Endothelial cell of umbilical vein (primary cell): ENCODE measurements around the gene OR51L1.

ENCODE experiments used
- CTCF ChIP-seq, 2 donors: IDR thresholded peaks; 1 replicate in 1 of 2; 2 replicates in 1 of 2; pipeline ENCODE4 v1.5.1; 2011; ENCODE audit warnings: low read length in 2 of 2, mild to moderate bottlenecking in 2 of 2, moderate library complexity in 2 of 2, control low read depth in 1 of 2, inconsistent platforms in 1 of 2, low read depth in 1 of 2; ENCODE audit not compliant: insufficient read depth in 1 of 2; ENCODE audit errors: extremely low read depth in 1 of 2
- MAX ChIP-seq: IDR thresholded peaks from 2 replicates; pipeline ENCODE4 v1.6.1; 2011; ENCODE audit not compliant: insufficient read depth, insufficient read length
- POLR2AphosphoS5 ChIP-seq: IDR thresholded peaks from 2 replicates; pipeline ENCODE4 v1.6.1; 2012; ENCODE audit warnings: low read depth, mild to moderate bottlenecking, control low read depth, low read length, moderate library complexity; ENCODE audit not compliant: insufficient read depth

- TF ChIP-seq CTCF (IDR thresholded peaks at IDR 0.05; ENCODE audit: extremely low read depth in 1 of 2, insufficient read depth in 1 of 2, low read depth in 1 of 2, low read length in 2 of 2) (no peak), POLR2AphosphoS5 (no peak), MAX (no peak)
Measured at GRCh38 chr11:5013012-5013411, 18.4 kb downstream of the OR51L1 start.
